Uterus (tissue), 4 donors: Measurements from ENCODE around the gene GLOD5. TPM values are rescaled to one million over a fixed set of nuclear protein-coding genes. Genes with fewer than 3 reads are reported as not detected.

ENCODE experiments used
- DNase-seq, 2 donors: peaks; one replicate each; pipeline ENCODE4 v3.0.0-alpha.2; 2019 to 2020
- H3K27ac ChIP-seq, 2 donors: fragments of 200-600 bp; sonication (generic); 1 replicate in 1 of 2; 2 replicates in 1 of 2; pipeline ENCODE4 v1.5.1; 2016 to 2018
- H3K27me3 ChIP-seq, 2 donors: fragments of 200-600 bp; sonication (generic); one replicate each; pipeline ENCODE4 v1.5.1; 2018 to 2019; ENCODE audit warnings: control low read depth in 1 of 2
- H3K36me3 ChIP-seq, 2 donors: fragments of 200-600 bp; sonication (generic); one replicate each; pipeline ENCODE4 v1.5.1; 2019; ENCODE audit warnings: control low read depth in 1 of 2
- H3K4me1 ChIP-seq, 2 donors: fragments of 200-600 bp; sonication (generic); one replicate each; pipeline ENCODE4 v1.5.1; 2018 to 2019; ENCODE audit warnings: control low read depth in 1 of 2
- H3K4me3 ChIP-seq, 2 donors: fragments of 200-600 bp; sonication (generic); 1 replicate in 1 of 2; 2 replicates in 1 of 2; pipeline ENCODE4 v1.5.1; 2018 to 2019; ENCODE audit warnings: mild to moderate bottlenecking in 1 of 2
- H3K9me3 ChIP-seq, 2 donors: fragments of 200-600 bp; sonication (generic); one replicate each; pipeline ENCODE4 v1.5.1; 2019; ENCODE audit warnings: control low read depth in 1 of 2
- POLR2A ChIP-seq, 2 donors: fragments of 450-650 bp; IDR thresholded peaks; one replicate each; pipeline ENCODE4 v1.6.1; 2016; ENCODE audit warnings: antibody characterized with exemption in 2 of 2, mild to moderate bottlenecking in 1 of 2, moderate library complexity in 1 of 2
- intact Hi-C: fragments of 100-400 bp; cut with DNase I; formaldehyde crosslinking; loops from one replicate; pipeline ENCODE4 v1.15.1; 2023; ENCODE audit warnings: low total_unique reads
- total RNA-seq, 4 donors: library from RNA; depleted of rRNA in 3 of 4; stranded (reverse); fragments of >200 nt in 3 of 4; gene quantifications; one replicate each; pipeline versions ENCODE4 v1.1.0 to v1.2.4, GENCODE V29; 2014 to 2023
- TF ChIP-seq, protein P1 (sequence below), 4 experiments: fragments of 200-600 bp in 2 of 4; fragments of 450-650 bp in 2 of 4; sonication (generic) in 2 of 4; IDR thresholded peaks; one replicate each; pipeline ENCODE4 v1.5.1; 2016 to 2019; ENCODE audit warnings: antibody characterized with exemption in 4 of 4, mild to moderate bottlenecking in 2 of 4, moderate library complexity in 1 of 4
- donor health status: DM: yes; HTN: yes; CAD: no.

Gene GLOD5
- total RNA-seq, 4 donors from 2014 or later: not detected

DNA sequence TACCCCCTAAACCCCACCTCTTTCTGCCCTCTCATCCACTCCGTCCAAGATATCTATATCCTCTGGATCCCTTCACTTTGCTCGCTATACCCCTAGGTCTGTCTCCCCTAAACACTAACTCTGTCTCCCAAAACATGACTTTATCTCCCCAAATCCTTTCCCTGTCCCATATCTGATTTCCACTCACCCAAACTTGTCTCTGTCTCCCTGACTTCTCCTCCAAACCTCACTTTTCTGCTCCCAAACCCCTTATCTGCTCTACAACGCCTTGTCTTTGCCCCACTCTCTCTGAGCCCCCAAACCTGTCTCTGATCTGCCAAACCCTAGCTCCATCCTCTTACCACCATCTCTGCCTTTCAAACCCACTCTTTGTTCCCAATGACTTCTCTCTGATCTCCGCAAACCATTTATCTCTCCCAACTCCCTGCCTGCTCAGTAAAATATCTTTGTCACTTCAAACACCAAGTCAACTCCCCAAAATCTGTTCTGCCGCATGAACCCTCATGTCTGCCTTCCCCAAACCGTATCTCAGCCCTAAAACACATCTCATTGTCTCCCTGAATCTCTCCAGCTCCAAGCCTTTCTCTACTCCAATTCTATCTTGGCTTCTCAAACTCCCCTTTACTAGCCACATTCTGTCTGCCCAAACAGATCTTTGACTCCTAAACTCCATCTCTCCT lies 25.4 kb downstream of the GLOD5 start:
- no peak for TF ChIP-seq POLR2A (IDR thresholded peaks at IDR 0.05)
- TF ChIP-seq, protein P1, sequence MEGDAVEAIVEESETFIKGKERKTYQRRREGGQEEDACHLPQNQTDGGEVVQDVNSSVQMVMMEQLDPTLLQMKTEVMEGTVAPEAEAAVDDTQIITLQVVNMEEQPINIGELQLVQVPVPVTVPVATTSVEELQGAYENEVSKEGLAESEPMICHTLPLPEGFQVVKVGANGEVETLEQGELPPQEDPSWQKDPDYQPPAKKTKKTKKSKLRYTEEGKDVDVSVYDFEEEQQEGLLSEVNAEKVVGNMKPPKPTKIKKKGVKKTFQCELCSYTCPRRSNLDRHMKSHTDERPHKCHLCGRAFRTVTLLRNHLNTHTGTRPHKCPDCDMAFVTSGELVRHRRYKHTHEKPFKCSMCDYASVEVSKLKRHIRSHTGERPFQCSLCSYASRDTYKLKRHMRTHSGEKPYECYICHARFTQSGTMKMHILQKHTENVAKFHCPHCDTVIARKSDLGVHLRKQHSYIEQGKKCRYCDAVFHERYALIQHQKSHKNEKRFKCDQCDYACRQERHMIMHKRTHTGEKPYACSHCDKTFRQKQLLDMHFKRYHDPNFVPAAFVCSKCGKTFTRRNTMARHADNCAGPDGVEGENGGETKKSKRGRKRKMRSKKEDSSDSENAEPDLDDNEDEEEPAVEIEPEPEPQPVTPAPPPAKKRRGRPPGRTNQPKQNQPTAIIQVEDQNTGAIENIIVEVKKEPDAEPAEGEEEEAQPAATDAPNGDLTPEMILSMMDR (IDR thresholded peaks at IDR 0.05): no peak
- Histone ChIP-seq H3K9me3 (no peaks in the 10 kb centered on the region), H3K4me1 (no peaks in the 10 kb centered on the region), H3K4me3 (no peak overlapping the region), H3K27me3 (no peaks in the 10 kb centered on the region), H3K36me3 (no peaks in the 10 kb centered on the region), H3K27ac (no peak overlapping the region)
- DNase-seq: no peak
- intact Hi-C loops: no loop called here

DNA sequence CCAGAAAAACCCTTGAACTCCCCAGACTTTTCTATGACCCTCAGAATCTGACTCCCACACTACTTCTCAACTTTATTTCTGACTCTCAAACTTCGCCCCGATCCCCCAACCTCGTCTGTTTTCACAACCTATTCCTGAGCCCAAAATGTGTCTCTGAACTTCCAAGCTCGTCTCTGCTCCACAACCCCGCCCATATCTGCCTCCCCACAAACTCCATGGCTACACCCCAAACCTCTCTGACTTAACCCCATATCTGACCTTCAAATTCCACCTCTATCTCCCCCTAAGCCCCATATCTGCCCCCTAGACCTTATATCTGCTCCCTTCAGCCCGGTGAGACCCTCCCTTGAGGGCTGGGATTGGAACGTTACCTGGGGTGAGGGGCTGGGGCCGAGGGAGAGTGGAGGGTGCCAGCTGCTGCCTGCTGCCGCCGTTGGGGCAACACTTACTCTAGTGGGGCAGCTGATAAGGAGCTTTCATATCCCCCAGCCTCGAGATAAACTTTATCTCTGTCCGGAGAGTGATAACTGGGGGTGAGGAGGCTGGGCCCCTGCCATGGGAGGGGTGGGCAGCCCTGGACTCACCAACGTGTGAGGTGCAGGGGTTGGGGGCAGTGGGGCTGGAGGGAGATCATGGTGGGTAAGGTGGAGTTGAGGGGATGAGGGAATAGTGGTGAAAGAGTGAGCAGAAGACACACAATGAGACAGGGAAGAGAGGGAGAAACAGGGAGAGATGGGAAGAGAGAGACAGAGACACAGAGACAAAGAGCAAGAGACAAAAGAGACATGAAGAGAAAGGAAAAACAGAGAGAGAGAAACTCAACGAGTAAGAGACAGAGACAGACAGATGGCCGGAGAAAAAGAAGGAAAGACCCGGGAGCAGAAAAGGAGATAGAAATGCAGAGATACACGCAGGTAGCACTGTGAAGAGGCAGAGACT lies 26.2 kb downstream of the GLOD5 start:
- intact Hi-C loops: no loop called here

DNA sequence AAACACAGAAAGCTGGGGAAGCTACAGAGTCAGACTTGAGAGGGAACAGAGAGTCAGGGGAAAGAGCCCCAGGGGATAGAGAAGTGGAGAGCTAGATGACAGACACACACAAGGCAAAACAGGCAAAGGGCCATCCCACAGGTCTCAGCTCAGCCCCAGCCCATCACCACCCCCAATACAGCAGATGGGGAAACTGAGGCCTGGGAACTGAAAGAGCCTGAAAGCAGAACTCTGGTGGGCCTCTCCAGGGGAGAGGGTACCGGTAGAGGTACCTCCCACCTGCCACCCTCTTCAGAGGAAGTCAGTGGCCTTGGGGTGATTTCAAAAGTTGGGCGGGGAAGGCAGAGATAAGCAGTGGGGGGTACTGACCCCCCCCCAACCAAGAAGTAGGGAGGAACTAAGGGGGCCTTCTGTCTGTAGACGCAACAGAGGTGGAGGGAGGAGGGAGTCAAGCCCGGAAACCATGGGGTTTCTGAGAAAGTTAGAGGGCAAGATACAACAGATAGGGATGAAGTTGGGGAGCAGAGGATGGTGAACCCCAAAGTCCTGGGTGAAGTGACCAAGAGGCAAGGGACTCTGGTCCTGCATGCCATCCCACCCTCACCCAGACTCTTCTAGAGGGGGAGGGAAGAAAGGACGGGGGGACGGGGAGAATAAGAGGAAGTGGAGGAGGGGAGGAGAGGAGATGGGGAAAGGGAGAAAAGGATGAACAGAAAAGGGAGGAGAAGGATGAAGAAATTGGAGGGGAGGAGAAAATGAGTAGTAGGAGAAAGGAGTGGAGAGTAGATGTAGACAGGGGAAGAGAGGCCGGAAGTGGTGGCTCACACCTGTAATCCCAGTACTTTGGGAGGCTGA lies 28.0 kb downstream of the GLOD5 start:
- H3K27me3 ChIP-seq: no peaks in the 10 kb centered on the region
- H3K4me1 ChIP-seq: no peaks in the 10 kb centered on the region
- H3K27ac ChIP-seq: no peak overlapping the region
- no peaks in the 10 kb centered on the region for H3K9me3 ChIP-seq
- intact Hi-C loops: no loop called here
- no peak for DNase-seq
- no peak for TF ChIP-seq POLR2A (IDR thresholded peaks at IDR 0.05)
- TF ChIP-seq, protein P1 (IDR thresholded peaks at IDR 0.05): no peak
- no peak overlapping the region for H3K4me3 ChIP-seq
- no peaks in the 10 kb centered on the region for H3K36me3 ChIP-seq

More for the DNA sequence above, 26.2 kb downstream of the GLOD5 start:
- no peaks in the 10 kb centered on the region for H3K27me3 ChIP-seq
- TF ChIP-seq, protein P1 (IDR thresholded peaks at IDR 0.05): no peak
- TF ChIP-seq POLR2A (IDR thresholded peaks at IDR 0.05): no peak
- DNase-seq: no peak
- H3K4me1 ChIP-seq: no peaks in the 10 kb centered on the region
- H3K4me3 ChIP-seq: no peak overlapping the region
- no peaks in the 10 kb centered on the region for H3K36me3 ChIP-seq
- no peaks in the 10 kb centered on the region for H3K9me3 ChIP-seq
- H3K27ac ChIP-seq: no peak overlapping the region

DNA sequence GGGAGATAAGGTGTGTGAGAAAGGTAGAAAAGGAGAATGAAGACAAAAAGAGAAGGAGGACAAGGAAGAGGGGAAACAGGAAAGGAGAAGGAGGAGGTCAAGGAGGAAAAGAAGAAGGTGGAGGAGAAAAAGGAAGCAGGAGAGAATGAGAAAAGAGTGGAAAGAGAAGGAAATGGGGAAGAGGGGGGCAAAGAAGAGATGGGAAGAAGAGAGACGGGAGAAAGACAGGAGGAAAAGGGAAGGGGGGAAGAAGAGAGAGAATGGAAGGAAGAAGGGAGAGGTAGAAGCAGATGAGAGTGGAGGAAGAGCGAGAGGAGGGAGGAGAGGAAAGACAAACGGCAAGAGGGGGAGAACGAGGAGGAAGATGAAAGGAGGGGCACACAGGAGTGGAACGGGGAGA lies 28.9 kb downstream of the GLOD5 start:
- DNase-seq: no peak
- no peak for TF ChIP-seq POLR2A (IDR thresholded peaks at IDR 0.05)
- TF ChIP-seq, protein P1 (IDR thresholded peaks at IDR 0.05): no peak

More for the DNA sequence above, 28.9 kb downstream of the GLOD5 start:
- H3K4me1 ChIP-seq: no peaks in the 10 kb centered on the region
- H3K4me3 ChIP-seq: no peak overlapping the region
- H3K9me3 ChIP-seq: no peaks in the 10 kb centered on the region
- H3K27ac ChIP-seq: no peak overlapping the region
- intact Hi-C loops: no loop called here
- H3K36me3 ChIP-seq: no peaks in the 10 kb centered on the region
- H3K27me3 ChIP-seq: no peaks in the 10 kb centered on the region
